ENCODE results near the gene VRK2.

VRK2 gene

GRCh38 chr2:58047373-58047935 lies 848 bp downstream of the VRK2 start:
- TF ChIP-seq FOXP2 (optimal IDR thresholded peaks at IDR 0.05; ENCODE audit: borderline replicate concordance, extremely low read depth, extremely low read length, insufficient read depth) (no peak), POLR2AphosphoS5 (IDR thresholded peaks at IDR 0.05; ENCODE audit: low read depth, low read length) (no peak), REST (IDR thresholded peaks at IDR 0.05; ENCODE audit: insufficient read depth in 1 of 2, low read depth in 2 of 2, low read length in 2 of 2) (no peak), TAF1 (IDR thresholded peaks at IDR 0.05; ENCODE audit: borderline replicate concordance, insufficient read depth, low read length) (no peak), SIN3A (IDR thresholded peaks at IDR 0.05; ENCODE audit: borderline replicate concordance, insufficient read depth, low read length) (no peak)

GRCh38 chr2:58047961-58048360 lies 1.4 kb downstream of the VRK2 start:
- no peak for TF ChIP-seq REST (IDR thresholded peaks at IDR 0.05; ENCODE audit: insufficient read depth in 1 of 2, low read depth in 2 of 2, low read length in 2 of 2)
- no peak for TF ChIP-seq SIN3A (IDR thresholded peaks at IDR 0.05; ENCODE audit: borderline replicate concordance, insufficient read depth, low read length)
- no peak for TF ChIP-seq TAF1 (IDR thresholded peaks at IDR 0.05; ENCODE audit: borderline replicate concordance, insufficient read depth, low read length)
- TF ChIP-seq POLR2AphosphoS5 (IDR thresholded peaks at IDR 0.05; ENCODE audit: low read depth, low read length): no peak
- TF ChIP-seq FOXP2 (optimal IDR thresholded peaks at IDR 0.05; ENCODE audit: borderline replicate concordance, extremely low read depth, extremely low read length, insufficient read depth): no peak

- no peak for TF ChIP-seq FOXP2 (optimal IDR thresholded peaks at IDR 0.05; ENCODE audit: borderline replicate concordance, extremely low read depth, extremely low read length, insufficient read depth)
Observed at GRCh38 chr2:58051445-58051844, 4.8 kb downstream of the VRK2 start.

- TF ChIP-seq SIN3A (IDR thresholded peaks at IDR 0.05; ENCODE audit: borderline replicate concordance, insufficient read depth, low read length) (no peak), POLR2AphosphoS5 (IDR thresholded peaks at IDR 0.05; ENCODE audit: low read depth, low read length) (no peak), REST (IDR thresholded peaks at IDR 0.05; ENCODE audit: insufficient read depth in 1 of 2, low read depth in 2 of 2, low read length in 2 of 2) (no peak), FOXP2 (optimal IDR thresholded peaks at IDR 0.05; ENCODE audit: borderline replicate concordance, extremely low read depth, extremely low read length, insufficient read depth) (no peak)
Observed at GRCh38 chr2:58052978-58053377, 6.4 kb downstream of the VRK2 start.

GRCh38 chr2:58054264-58054663 lies 7.7 kb downstream of the VRK2 start:
- TF ChIP-seq REST (IDR thresholded peaks at IDR 0.05; ENCODE audit: insufficient read depth in 1 of 2, low read depth in 2 of 2, low read length in 2 of 2) (no peak), FOXP2 (optimal IDR thresholded peaks at IDR 0.05; ENCODE audit: borderline replicate concordance, extremely low read depth, extremely low read length, insufficient read depth) (no peak), POLR2AphosphoS5 (IDR thresholded peaks at IDR 0.05; ENCODE audit: low read depth, low read length) (no peak), TAF1 (IDR thresholded peaks at IDR 0.05; ENCODE audit: borderline replicate concordance, insufficient read depth, low read length) (no peak), SIN3A (IDR thresholded peaks at IDR 0.05; ENCODE audit: borderline replicate concordance, insufficient read depth, low read length) (no peak)

Data from PFSK-1 (cell line).